Measurements from ENCODE around the gene ZNF264.

DNA sequence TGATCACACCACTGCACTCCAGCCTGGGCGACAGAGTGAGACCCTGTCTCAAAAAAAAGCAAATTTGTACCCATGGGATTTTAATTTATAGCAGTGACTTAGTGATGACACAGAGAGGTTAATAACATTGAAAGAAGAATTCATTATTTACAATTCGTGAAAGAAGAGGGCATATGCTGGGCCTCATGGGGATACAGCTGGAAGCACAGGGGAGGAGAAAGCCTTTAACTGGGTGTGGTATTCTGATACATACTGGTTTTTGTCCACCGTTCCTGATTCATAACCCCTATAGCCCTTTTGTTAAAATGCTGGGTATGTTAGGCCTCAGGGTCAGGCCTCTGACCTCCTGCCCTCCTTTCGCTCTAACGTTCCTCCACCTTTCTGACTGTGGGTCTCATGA is 10.9 kb downstream of the ZNF264 start:
- TF ChIP-seq, protein P1, sequence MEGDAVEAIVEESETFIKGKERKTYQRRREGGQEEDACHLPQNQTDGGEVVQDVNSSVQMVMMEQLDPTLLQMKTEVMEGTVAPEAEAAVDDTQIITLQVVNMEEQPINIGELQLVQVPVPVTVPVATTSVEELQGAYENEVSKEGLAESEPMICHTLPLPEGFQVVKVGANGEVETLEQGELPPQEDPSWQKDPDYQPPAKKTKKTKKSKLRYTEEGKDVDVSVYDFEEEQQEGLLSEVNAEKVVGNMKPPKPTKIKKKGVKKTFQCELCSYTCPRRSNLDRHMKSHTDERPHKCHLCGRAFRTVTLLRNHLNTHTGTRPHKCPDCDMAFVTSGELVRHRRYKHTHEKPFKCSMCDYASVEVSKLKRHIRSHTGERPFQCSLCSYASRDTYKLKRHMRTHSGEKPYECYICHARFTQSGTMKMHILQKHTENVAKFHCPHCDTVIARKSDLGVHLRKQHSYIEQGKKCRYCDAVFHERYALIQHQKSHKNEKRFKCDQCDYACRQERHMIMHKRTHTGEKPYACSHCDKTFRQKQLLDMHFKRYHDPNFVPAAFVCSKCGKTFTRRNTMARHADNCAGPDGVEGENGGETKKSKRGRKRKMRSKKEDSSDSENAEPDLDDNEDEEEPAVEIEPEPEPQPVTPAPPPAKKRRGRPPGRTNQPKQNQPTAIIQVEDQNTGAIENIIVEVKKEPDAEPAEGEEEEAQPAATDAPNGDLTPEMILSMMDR (conservative IDR thresholded peaks at IDR 0.05; ENCODE audit: low read length) = no peak
- no peak for TF ChIP-seq EZH2phosphoT487 (IDR thresholded peaks at IDR 0.05; ENCODE audit: borderline replicate concordance)

All from Loucy (cell line).